ENCODE results near the gene NLRP3.

NLRP3 gene

DNA sequence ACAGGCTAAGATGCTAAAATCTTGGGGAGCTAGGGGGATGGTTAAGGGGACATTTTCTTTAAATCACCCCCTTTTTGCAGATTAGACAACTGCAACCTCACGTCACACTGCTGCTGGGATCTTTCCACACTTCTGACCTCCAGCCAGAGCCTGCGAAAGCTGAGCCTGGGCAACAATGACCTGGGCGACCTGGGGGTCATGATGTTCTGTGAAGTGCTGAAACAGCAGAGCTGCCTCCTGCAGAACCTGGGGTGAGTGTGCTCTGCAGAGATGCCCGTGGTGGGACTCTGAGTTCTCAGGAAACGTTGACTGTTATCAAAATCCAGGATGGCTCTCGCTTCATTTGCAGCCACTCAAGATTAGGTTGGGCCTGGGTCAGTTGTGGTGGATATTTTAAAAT is 28.6 kb downstream of the NLRP3 start:
- no peaks in the 10 kb centered on the region for H3K36me3 ChIP-seq (ENCODE audit: insufficient read depth)
- H3K4me2 ChIP-seq = no peak overlapping the region
- TF ChIP-seq, protein P1, sequence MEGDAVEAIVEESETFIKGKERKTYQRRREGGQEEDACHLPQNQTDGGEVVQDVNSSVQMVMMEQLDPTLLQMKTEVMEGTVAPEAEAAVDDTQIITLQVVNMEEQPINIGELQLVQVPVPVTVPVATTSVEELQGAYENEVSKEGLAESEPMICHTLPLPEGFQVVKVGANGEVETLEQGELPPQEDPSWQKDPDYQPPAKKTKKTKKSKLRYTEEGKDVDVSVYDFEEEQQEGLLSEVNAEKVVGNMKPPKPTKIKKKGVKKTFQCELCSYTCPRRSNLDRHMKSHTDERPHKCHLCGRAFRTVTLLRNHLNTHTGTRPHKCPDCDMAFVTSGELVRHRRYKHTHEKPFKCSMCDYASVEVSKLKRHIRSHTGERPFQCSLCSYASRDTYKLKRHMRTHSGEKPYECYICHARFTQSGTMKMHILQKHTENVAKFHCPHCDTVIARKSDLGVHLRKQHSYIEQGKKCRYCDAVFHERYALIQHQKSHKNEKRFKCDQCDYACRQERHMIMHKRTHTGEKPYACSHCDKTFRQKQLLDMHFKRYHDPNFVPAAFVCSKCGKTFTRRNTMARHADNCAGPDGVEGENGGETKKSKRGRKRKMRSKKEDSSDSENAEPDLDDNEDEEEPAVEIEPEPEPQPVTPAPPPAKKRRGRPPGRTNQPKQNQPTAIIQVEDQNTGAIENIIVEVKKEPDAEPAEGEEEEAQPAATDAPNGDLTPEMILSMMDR (conservative IDR thresholded peaks at IDR 0.05; ENCODE audit: low read depth, low read length) = no peak
- no peak overlapping the region for H2AFZ ChIP-seq (ENCODE audit: low read depth)
- H4K20me1 ChIP-seq (ENCODE audit: insufficient read depth) = no peaks in the 10 kb centered on the region
- no peaks in the 10 kb centered on the region for H3K4me1 ChIP-seq (ENCODE audit: low read depth, poor library complexity, severe bottlenecking)
- no peaks in the 10 kb centered on the region for H3K79me2 ChIP-seq (ENCODE audit: insufficient read depth, low read depth)
- no peak overlapping the region for H3K4me3 ChIP-seq (IDR thresholded peaks at IDR 0.05; ENCODE audit: insufficient read depth, low read depth, low read length)
- no peak overlapping the region for H3K9ac ChIP-seq
- no peak overlapping the region for H3K27ac ChIP-seq
- H3K27me3 ChIP-seq (ENCODE audit: insufficient read depth, low read depth) = no peaks in the 10 kb centered on the region

DNA sequence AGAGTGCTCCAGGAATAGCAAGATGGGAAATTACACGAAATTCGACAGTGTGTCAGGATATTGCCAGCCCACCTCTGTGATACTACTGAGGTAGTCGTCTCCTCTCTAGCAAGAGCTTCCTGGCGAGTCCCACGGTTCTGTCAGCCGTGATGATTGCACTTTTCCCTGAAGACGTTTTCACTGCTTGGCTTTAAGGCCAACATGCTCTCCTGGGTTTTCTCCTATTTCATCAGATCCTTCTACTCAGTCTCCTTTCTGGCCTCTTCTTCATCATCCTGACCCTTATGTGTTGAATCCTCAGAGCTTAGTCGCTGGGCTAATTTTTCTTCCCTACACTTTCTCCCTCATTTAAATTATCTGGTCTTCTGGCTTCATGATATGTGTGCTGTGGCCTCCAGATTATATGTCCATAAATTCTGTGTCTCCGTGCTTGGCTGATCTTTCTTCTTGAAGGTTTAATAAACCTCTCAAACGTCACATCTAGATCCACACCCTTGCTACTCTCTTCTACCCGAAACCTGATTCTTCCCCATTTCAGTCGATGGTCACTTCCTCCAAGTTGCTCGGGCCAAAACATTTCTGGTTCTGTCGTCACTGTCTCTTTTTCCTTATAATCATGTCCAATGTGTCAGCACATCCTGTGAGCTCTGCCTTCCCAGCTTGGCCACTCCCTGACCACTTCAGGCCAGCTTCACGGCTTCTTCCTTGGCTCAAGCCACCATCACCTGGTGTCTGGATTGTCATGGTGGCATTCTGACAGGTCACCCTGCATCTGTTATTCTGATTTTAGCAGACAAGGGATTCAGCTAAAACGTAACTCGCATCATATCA is 29.8 kb downstream of the NLRP3 start:
- H3K27me3 ChIP-seq (ENCODE audit: insufficient read depth, low read depth) = no peaks in the 10 kb centered on the region
- TF ChIP-seq, protein P1 (conservative IDR thresholded peaks at IDR 0.05; ENCODE audit: low read depth, low read length) = no peak
- H3K27ac ChIP-seq = no peak overlapping the region
- H3K79me2 ChIP-seq (ENCODE audit: insufficient read depth, low read depth) = no peaks in the 10 kb centered on the region
- H2AFZ ChIP-seq (ENCODE audit: low read depth) = no peak overlapping the region
- H3K4me3 ChIP-seq (IDR thresholded peaks at IDR 0.05; ENCODE audit: insufficient read depth, low read depth, low read length) = no peak overlapping the region
- H3K4me2 ChIP-seq = no peak overlapping the region
- H3K36me3 ChIP-seq (ENCODE audit: insufficient read depth) = no peaks in the 10 kb centered on the region
- H3K4me1 ChIP-seq (ENCODE audit: low read depth, poor library complexity, severe bottlenecking) = no peaks in the 10 kb centered on the region
- no peaks in the 10 kb centered on the region for H4K20me1 ChIP-seq (ENCODE audit: insufficient read depth)
- H3K9ac ChIP-seq = no peak overlapping the region

DNA sequence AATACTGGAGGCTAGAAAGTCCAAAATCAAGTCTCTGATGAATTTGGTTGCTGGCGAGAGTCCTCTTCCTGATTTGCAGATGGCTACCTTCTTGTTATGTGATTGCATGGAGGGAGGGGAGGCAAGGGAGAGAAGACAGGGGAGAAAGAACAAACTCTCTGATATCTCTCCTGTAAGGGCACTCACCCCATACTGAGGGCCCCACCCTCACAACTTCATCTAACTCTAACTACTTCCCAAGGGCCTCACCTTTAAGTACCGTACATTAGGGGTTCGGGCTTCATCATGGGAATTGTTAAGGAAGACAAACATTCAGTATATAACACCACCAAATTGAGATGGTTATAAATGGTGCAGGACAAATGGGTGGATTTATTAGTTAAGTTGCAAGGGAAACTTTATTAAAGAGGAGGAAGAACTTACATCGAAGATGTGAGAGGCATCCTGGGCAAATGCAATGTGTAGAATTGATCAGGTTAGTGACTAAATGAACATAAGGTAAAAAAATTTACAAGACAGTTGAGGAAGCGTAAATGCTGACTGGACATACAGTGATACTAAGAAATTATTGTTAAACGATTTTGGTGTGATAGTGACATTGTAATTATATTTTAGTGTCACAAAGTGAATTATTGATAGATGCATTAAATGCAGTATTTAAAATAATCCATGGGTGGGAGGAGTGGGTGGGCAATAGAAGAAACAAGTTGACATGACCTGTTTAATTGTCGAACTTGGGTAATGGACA is 31.4 kb downstream of the NLRP3 start:
- no peak overlapping the region for H3K9ac ChIP-seq
- no peak overlapping the region for H3K4me3 ChIP-seq (IDR thresholded peaks at IDR 0.05; ENCODE audit: insufficient read depth, low read depth, low read length)
- TF ChIP-seq, protein P1 (conservative IDR thresholded peaks at IDR 0.05; ENCODE audit: low read depth, low read length) = no peak

DNA sequence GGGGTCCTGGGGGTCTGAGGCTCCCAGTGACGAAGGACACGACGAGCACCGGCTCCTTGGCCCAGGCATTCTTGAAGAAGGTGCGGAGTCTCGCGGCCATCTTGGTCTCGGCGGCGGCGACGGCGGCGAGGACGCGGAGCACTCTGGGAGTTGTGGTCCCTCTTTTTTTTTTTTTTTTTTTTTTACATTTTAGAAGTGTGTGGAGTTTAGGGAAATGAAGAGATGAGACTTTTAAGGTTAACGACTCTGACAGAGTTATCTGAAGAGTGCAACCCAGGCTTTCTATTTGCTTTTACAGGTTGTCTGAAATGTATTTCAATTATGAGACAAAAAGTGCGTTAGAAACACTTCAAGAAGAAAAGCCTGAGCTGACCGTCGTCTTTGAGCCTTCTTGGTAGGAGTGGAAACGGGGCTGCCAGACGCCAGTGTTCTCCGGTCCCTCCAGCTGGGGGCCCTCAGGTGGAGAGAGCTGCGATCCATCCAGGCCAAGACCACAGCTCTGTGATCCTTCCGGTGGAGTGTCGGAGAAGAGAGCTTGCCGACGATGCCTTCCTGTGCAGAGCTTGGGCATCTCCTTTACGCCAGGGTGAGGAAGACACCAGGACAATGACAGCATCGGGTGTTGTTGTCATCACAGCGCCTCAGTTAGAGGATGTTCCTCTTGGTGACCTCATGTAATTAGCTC is 32.3 kb downstream of the NLRP3 start:
- Histone ChIP-seq H3K27me3 (ENCODE audit: insufficient read depth, low read depth) (no peaks in the 10 kb centered on the region), H3K4me1 (ENCODE audit: low read depth, poor library complexity, severe bottlenecking) (no peaks in the 10 kb centered on the region), H3K9ac (no peak overlapping the region), H3K79me2 (ENCODE audit: insufficient read depth, low read depth) (no peaks in the 10 kb centered on the region), H3K27ac (no peak overlapping the region), H4K20me1 (ENCODE audit: insufficient read depth) (no peaks in the 10 kb centered on the region), H3K4me2 (no peak overlapping the region), H3K4me3 (IDR thresholded peaks at IDR 0.05; ENCODE audit: insufficient read depth, low read depth, low read length) (no peak overlapping the region), H2AFZ (ENCODE audit: low read depth) (no peak overlapping the region), H3K36me3 (ENCODE audit: insufficient read depth) (no peaks in the 10 kb centered on the region)
- TF ChIP-seq, protein P1 (conservative IDR thresholded peaks at IDR 0.05; ENCODE audit: low read depth, low read length) = no peak

More for the DNA sequence above, 31.4 kb downstream of the NLRP3 start:
- H3K79me2 ChIP-seq (ENCODE audit: insufficient read depth, low read depth) = no peaks in the 10 kb centered on the region
- no peaks in the 10 kb centered on the region for H3K4me1 ChIP-seq (ENCODE audit: low read depth, poor library complexity, severe bottlenecking)
- H3K27ac ChIP-seq = no peak overlapping the region
- no peaks in the 10 kb centered on the region for H3K36me3 ChIP-seq (ENCODE audit: insufficient read depth)
- H3K4me2 ChIP-seq = no peak overlapping the region
- no peaks in the 10 kb centered on the region for H4K20me1 ChIP-seq (ENCODE audit: insufficient read depth)
- no peaks in the 10 kb centered on the region for H3K27me3 ChIP-seq (ENCODE audit: insufficient read depth, low read depth)
- no peak overlapping the region for H2AFZ ChIP-seq (ENCODE audit: low read depth)
